PC-3 (cell line): Measurements from ENCODE around the gene CLN6. TPM values are rescaled to one million over a fixed set of nuclear protein-coding genes. Genes with fewer than 3 reads are reported as not detected.

Experiments
- ATAC-seq: fragments of 200-7000 bp; cut with Tn5 transposase; 2 replicates; pipeline ENCODE4 v1.9.1; 2020; ENCODE audit warnings: mild to moderate bottlenecking, moderate library complexity
- BruUV-seq: library from RNA; stranded (reverse); fragments of 400-500 nt; replicated peaks from 2 replicates; lab custom pipeline; 2021; lab: Mats Ljungman, UMichigan
- CTCF ChIA-PET: fragments of 300-600 bp; sonication (Branson Sonifier 250); formaldehyde crosslinking; loops from one replicate; lab custom pipeline; 2022; ENCODE audit warnings: antibody characterized with exemption; lab: Charles Lee
- POLR2A ChIA-PET: fragments of 300-600 bp; sonication (Branson Sonifier 250); formaldehyde crosslinking; loops from one replicate; lab custom pipeline; 2022; ENCODE audit warnings: antibody characterized with exemption; ENCODE audit not compliant: unreplicated experiment; lab: Charles Lee
- DNase-seq: peaks from one replicate; pipeline ENCODE4 v3.0.0-alpha.2; 2015
- H2AFZ ChIP-seq: fragments of 300-600 bp; sonication (generic); 2 replicates; pipeline ENCODE4 v1.6.0; 2016; ENCODE audit warnings: antibody characterized with exemption, low read length
- H3F3A ChIP-seq: fragments of 300-600 bp; sonication (generic); one replicate; pipeline ENCODE4 v1.6.0; 2017; ENCODE audit warnings: antibody characterized with exemption, low read length, control low read depth, mild to moderate bottlenecking; ENCODE audit not compliant: unreplicated experiment
- H3K27ac ChIP-seq: fragments of 300-600 bp; sonication (generic); 2 replicates; pipeline ENCODE4 v1.5.1; 2016; ENCODE audit warnings: mild to moderate bottlenecking, low read length
- H3K27me3 ChIP-seq: fragments of 300-600 bp; sonication (generic); 2 replicates; pipeline ENCODE4 v1.6.1; 2016; ENCODE audit warnings: low read length, mixed read lengths
- H3K36me3 ChIP-seq: fragments of 300-600 bp; sonication (generic); 2 replicates; pipeline ENCODE4 v1.6.1; 2016; ENCODE audit warnings: low read depth, mixed run types, low read length, mixed read lengths
- H3K4me1 ChIP-seq: fragments of 300-600 bp; sonication (generic); 2 replicates; pipeline ENCODE4 v1.5.1; 2016; ENCODE audit warnings: low read length; ENCODE audit not compliant: insufficient read depth
- H3K4me2 ChIP-seq: fragments of 300-600 bp; sonication (generic); 2 replicates; pipeline ENCODE4 v1.6.0; 2016; ENCODE audit warnings: low read length
- H3K4me3 ChIP-seq: fragments of 300-600 bp; sonication (generic); 2 replicates; pipeline ENCODE4 v1.5.1; 2016; ENCODE audit warnings: mild to moderate bottlenecking, low read length, mixed read lengths
- H3K79me2 ChIP-seq: fragments of 300-600 bp; sonication (generic); 2 replicates; pipeline ENCODE4 v1.6.1; 2017; ENCODE audit warnings: low read length, mixed read lengths
- H3K9ac ChIP-seq: fragments of 300-600 bp; sonication (generic); 2 replicates; pipeline ENCODE4 v1.6.0; 2016; ENCODE audit warnings: mild to moderate bottlenecking, low read length
- H3K9me2 ChIP-seq: fragments of 300-600 bp; sonication (generic); replicated peaks from 2 replicates; pipeline ENCODE4 v1.6.1; 2016; ENCODE audit warnings: mixed run types, low read length, mixed read lengths
- H3K9me3 ChIP-seq: fragments of 300-600 bp; sonication (generic); 2 replicates; pipeline ENCODE4 v1.6.1; 2016; ENCODE audit warnings: low read length, mixed read lengths
- H4K20me1 ChIP-seq: fragments of 300-600 bp; sonication (generic); 2 replicates; pipeline ENCODE4 v1.6.1; 2016; ENCODE audit warnings: low read length, mixed read lengths
- CTCF ChIP-seq: fragments of 300-600 bp; sonication (generic); conservative IDR thresholded peaks from 2 replicates; pipeline ENCODE4 v1.5.1; 2017; ENCODE audit warnings: antibody characterized with exemption, low read depth, mild to moderate bottlenecking, low read length
- EZH2 ChIP-seq: fragments of 300-600 bp; sonication (generic); IDR thresholded peaks from one replicate; pipeline ENCODE4 v1.6.1; 2017; ENCODE audit warnings: antibody characterized with exemption, mild to moderate bottlenecking, low read length; ENCODE audit not compliant: unreplicated experiment
- EZH2phosphoT487 ChIP-seq: fragments of 300-600 bp; sonication (generic); IDR thresholded peaks from 2 replicates; pipeline ENCODE4 v1.6.1; 2018; ENCODE audit warnings: mild to moderate bottlenecking, antibody characterized with exemption, low read length, borderline replicate concordance
- intact Hi-C: fragments of 100-400 bp; cut with micrococcal nuclease; formaldehyde crosslinking; loops from 2 replicates; pipeline ENCODE4 v1.9.0; 2023
- total RNA-seq: library from RNA; depleted of rRNA; stranded (reverse); fragments of >200 nt; gene quantifications from 2 replicates; pipeline ENCODE4 v1.2.3, GENCODE V29; 2014

The CLN6 gene
- total RNA-seq, 1 experiment from 2014 or later = 33.4 TPM

- POLR2A ChIA-PET = interaction anchor here (0.6 kb wide), 1 partner anchor 1416 kb away, joined by 3 read pairs; no protein-coding TSS in a partner anchor
- no peaks in the 10 kb centered on the region for H4K20me1 ChIP-seq
- H3F3A ChIP-seq = no peaks in the 10 kb centered on the region
- no TSS peak for BruUV-seq
- CTCF ChIA-PET = interaction anchor here (0.7 kb wide), 1 partner anchor 11 kb away, joined by 5 read pairs; no protein-coding TSS in a partner anchor
- intact Hi-C loops = no loop called here
- H3K27me3 ChIP-seq = no peaks in the 10 kb centered on the region
- no peak for DNase-seq
- no peak for ATAC-seq
- H2AFZ ChIP-seq = no peak overlapping the region
- H3K9ac ChIP-seq = no peak overlapping the region
- no peaks in the 10 kb centered on the region for H3K36me3 ChIP-seq
- no peak overlapping the region for H3K4me2 ChIP-seq
- no peak overlapping the region for H3K27ac ChIP-seq
- H3K79me2 ChIP-seq = no peaks in the 10 kb centered on the region
- H3K4me3 ChIP-seq = no peak overlapping the region
- H3K4me1 ChIP-seq = peaks cover 4% of the 10 kb centered on the region; the same call in 1 of the 2 replicates
- TF ChIP-seq CTCF = no peak
- H3K9me3 ChIP-seq = no peaks in the 10 kb centered on the region
- no peaks in the 10 kb centered on the region for H3K9me2 ChIP-seq
These were observed 33.2 kb upstream of the CLN6 start for GRCh38 chr15:68262514-68263356.

GRCh38 chr15:68261980-68262379, 32.5 kb upstream of the CLN6 start:
- CTCF ChIA-PET = no interaction called here
- Histone ChIP-seq H3K9ac (no peak overlapping the region), H3K4me3 (no peak overlapping the region), H3K27me3 (no peaks in the 10 kb centered on the region), H3K79me2 (no peaks in the 10 kb centered on the region), H3K9me3 (no peaks in the 10 kb centered on the region), H3K27ac (no peak overlapping the region), H3F3A (no peaks in the 10 kb centered on the region), H3K36me3 (no peaks in the 10 kb centered on the region), H2AFZ (no peak overlapping the region), H4K20me1 (no peaks in the 10 kb centered on the region), H3K4me2 (no peak overlapping the region), H3K9me2 (no peaks in the 10 kb centered on the region), H3K4me1 (peaks cover 7% of the 10 kb centered on the region; the same call in 1 of the 2 replicates)
- DNase-seq (no peak), ATAC-seq (no peak)
- POLR2A ChIA-PET = no interaction called here
- BruUV-seq = no TSS peak
- TF ChIP-seq CTCF = no peak
- TF ChIP-seq EZH2phosphoT487 = no peak
- no peak for TF ChIP-seq EZH2
- intact Hi-C loops = no loop called here

- H3K27ac ChIP-seq = no peak overlapping the region
- no peaks in the 10 kb centered on the region for H4K20me1 ChIP-seq
- no peaks in the 10 kb centered on the region for H3K9me3 ChIP-seq
- TF ChIP-seq CTCF (no peak), EZH2phosphoT487 (no peak), EZH2 (no peak)
- no peak overlapping the region for H3K4me2 ChIP-seq
- H3K27me3 ChIP-seq = no peaks in the 10 kb centered on the region
- peaks cover 13% of the 10 kb centered on the region; the same call in 1 of the 2 replicates for H3K4me1 ChIP-seq
- H3K4me3 ChIP-seq = no peak overlapping the region
- no peak overlapping the region for H3K9ac ChIP-seq
- DNase-seq = no peak
- no peaks in the 10 kb centered on the region for H3K36me3 ChIP-seq
- no peak overlapping the region for H2AFZ ChIP-seq
- no peaks in the 10 kb centered on the region for H3F3A ChIP-seq
- H3K79me2 ChIP-seq = no peaks in the 10 kb centered on the region
- ATAC-seq = no peak
- no TSS peak for BruUV-seq
- ChIA-PET CTCF (no interaction called here), POLR2A (no interaction called here)
- intact Hi-C loops = no loop called here
- H3K9me2 ChIP-seq = no peaks in the 10 kb centered on the region
These were observed 31.7 kb upstream of the CLN6 start for GRCh38 chr15:68261241-68261640.
